GM12864 (cell line): ENCODE data around the gene PPP1R14C.

ENCODE experiments used
- DNase-seq: peaks from one replicate; pipeline ENCODE4 v3.0.0-alpha.2; 2011; ENCODE audit warnings: low read depth
- H3K4me3 ChIP-seq: 2 replicates; pipeline ENCODE4 v1.5.1; 2011; ENCODE audit warnings: mild to moderate bottlenecking, low read depth, low read length, control low read depth
- CTCF ChIP-seq: IDR thresholded peaks from 2 replicates; pipeline ENCODE4 v1.5.1; 2011; ENCODE audit warnings: low read depth, mild to moderate bottlenecking, moderate library complexity, low read length, control low read depth, inconsistent platforms; ENCODE audit errors: missing control alignments

PPP1R14C gene

GRCh38 chr6:150245148-150245935 lies 102.5 kb downstream of the PPP1R14C start:
- no peak for DNase-seq
- H3K4me3 ChIP-seq, result no peak overlapping the region
- TF ChIP-seq CTCF, result no peak

- DNase-seq, result no peak
- no peak for TF ChIP-seq CTCF
- H3K4me3 ChIP-seq, result no peak overlapping the region
These were observed 105.0 kb downstream of the PPP1R14C start for GRCh38 chr6:150247803-150248202.

DNA sequence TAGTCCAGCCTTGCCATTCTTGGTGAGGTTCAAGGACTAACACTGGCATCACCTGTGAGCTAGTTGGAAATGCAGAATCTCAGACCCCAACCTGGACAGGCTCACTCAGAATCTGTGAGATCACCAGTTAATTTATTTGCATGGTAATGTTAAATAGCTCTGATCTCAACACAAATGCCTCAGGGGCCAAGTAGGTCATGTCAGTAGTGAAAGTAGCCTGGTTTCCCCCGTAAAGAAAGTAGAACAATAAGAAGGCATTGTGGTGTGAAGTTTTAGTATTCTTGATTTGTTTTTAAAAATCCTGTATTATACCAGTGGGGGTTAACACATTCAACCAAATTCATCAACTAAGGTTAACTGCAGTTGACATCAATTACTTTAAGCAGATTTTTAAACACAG lies 105.5 kb downstream of the PPP1R14C start:
- TF ChIP-seq CTCF, result no peak
- DNase-seq, result no peak
- H3K4me3 ChIP-seq, result no peak overlapping the region

DNA sequence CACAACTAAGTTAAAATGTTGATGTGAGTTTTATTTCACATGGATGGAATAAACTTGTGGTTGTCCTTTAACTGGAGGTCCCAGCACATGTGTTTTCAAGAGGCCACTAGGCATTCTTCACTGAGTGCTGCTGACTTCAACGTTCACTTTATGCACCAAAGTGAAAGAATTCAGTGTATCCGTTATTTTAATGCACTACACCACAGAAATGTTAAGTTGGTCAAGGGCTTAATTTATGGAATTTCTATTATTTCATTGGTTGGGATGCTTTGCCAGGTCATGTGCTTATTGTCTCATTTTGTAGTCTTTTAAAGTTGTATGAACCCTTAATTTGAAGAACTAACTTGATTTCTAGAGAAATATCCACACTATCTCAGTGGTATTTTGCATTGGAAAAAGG lies 106.4 kb downstream of the PPP1R14C start:
- H3K4me3 ChIP-seq, result no peak overlapping the region
- DNase-seq, result no peak
- no peak for TF ChIP-seq CTCF

DNA sequence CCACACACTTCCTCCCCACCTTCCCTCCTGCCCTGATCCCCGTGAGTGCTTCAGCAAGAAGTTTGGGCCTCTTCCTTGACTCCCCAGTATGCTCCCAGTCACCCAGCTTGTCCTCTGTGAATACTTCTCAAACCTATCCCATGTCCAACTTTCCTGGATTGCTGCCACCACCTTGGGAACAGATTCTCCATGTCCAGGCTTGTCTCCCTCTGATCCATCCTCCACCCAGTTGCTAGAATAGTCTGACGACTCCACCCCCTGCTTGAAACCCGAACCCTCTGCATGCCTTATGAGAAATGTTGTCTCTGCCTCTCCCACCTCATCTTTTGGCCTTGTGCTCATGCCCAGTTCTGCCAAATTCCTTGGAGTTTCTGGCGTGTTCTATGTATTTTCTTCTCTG lies 108.0 kb downstream of the PPP1R14C start:
- no peak for DNase-seq
- no peak for TF ChIP-seq CTCF
- H3K4me3 ChIP-seq, result no peak overlapping the region

DNA sequence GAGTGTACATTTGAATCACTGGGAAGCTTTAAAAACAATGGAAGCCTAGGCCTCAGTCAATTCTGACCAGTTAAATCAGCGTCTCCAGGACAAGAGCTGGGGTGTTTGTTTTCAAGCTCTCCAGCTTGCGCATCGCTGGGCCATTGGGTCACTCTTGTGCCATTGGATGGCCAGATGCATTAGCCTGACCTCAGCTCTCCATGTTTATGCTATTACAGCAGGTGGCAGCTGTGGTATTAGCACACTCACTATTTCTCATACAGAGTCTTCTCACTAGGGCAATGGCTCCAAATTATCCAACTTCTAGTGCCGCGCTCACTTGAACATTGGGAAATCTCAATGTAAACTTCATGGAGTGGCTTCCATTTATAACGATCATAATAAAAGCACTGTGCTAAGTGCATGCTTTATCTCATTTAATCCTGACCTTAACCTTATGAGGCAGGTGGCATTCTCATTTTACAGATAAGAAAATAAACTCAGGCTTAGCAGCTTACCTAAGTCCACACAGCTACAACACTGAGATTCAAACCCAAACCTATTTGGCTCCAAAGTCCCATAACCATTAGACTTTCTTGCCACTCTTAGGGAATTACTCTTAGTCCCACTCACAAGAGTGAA lies 108.8 kb downstream of the PPP1R14C start:
- no peak for TF ChIP-seq CTCF
- DNase-seq, result no peak
- no peak overlapping the region for H3K4me3 ChIP-seq
